PC-3 (cell line): ENCODE measurements around the gene RXFP1. TPM values are rescaled to one million over a fixed set of nuclear protein-coding genes. Genes with fewer than 3 reads are reported as not detected.

Experiments
- ATAC-seq: fragments of 200-7000 bp; cut with Tn5 transposase; 2 replicates; pipeline ENCODE4 v1.9.1; 2020; ENCODE audit warnings: mild to moderate bottlenecking, moderate library complexity
- BruUV-seq: library from RNA; stranded (reverse); fragments of 400-500 nt; replicated peaks from 2 replicates; lab custom pipeline; 2021; lab: Mats Ljungman, UMichigan
- CTCF ChIA-PET: fragments of 300-600 bp; sonication (Branson Sonifier 250); formaldehyde crosslinking; loops from one replicate; lab custom pipeline; 2022; ENCODE audit warnings: antibody characterized with exemption; lab: Charles Lee
- POLR2A ChIA-PET: fragments of 300-600 bp; sonication (Branson Sonifier 250); formaldehyde crosslinking; loops from one replicate; lab custom pipeline; 2022; ENCODE audit warnings: antibody characterized with exemption; ENCODE audit not compliant: unreplicated experiment; lab: Charles Lee
- DNase-seq: peaks from one replicate; pipeline ENCODE4 v3.0.0-alpha.2; 2015
- H2AFZ ChIP-seq: fragments of 300-600 bp; sonication (generic); 2 replicates; pipeline ENCODE4 v1.6.0; 2016; ENCODE audit warnings: antibody characterized with exemption, low read length
- H3F3A ChIP-seq: fragments of 300-600 bp; sonication (generic); one replicate; pipeline ENCODE4 v1.6.0; 2017; ENCODE audit warnings: antibody characterized with exemption, low read length, control low read depth, mild to moderate bottlenecking; ENCODE audit not compliant: unreplicated experiment
- H3K27ac ChIP-seq: fragments of 300-600 bp; sonication (generic); 2 replicates; pipeline ENCODE4 v1.5.1; 2016; ENCODE audit warnings: mild to moderate bottlenecking, low read length
- H3K27me3 ChIP-seq: fragments of 300-600 bp; sonication (generic); 2 replicates; pipeline ENCODE4 v1.6.1; 2016; ENCODE audit warnings: low read length, mixed read lengths
- H3K36me3 ChIP-seq: fragments of 300-600 bp; sonication (generic); 2 replicates; pipeline ENCODE4 v1.6.1; 2016; ENCODE audit warnings: low read depth, mixed run types, low read length, mixed read lengths
- H3K4me1 ChIP-seq: fragments of 300-600 bp; sonication (generic); 2 replicates; pipeline ENCODE4 v1.5.1; 2016; ENCODE audit warnings: low read length; ENCODE audit not compliant: insufficient read depth
- H3K4me2 ChIP-seq: fragments of 300-600 bp; sonication (generic); 2 replicates; pipeline ENCODE4 v1.6.0; 2016; ENCODE audit warnings: low read length
- H3K4me3 ChIP-seq: fragments of 300-600 bp; sonication (generic); 2 replicates; pipeline ENCODE4 v1.5.1; 2016; ENCODE audit warnings: mild to moderate bottlenecking, low read length, mixed read lengths
- H3K79me2 ChIP-seq: fragments of 300-600 bp; sonication (generic); 2 replicates; pipeline ENCODE4 v1.6.1; 2017; ENCODE audit warnings: low read length, mixed read lengths
- H3K9ac ChIP-seq: fragments of 300-600 bp; sonication (generic); 2 replicates; pipeline ENCODE4 v1.6.0; 2016; ENCODE audit warnings: mild to moderate bottlenecking, low read length
- H3K9me2 ChIP-seq: fragments of 300-600 bp; sonication (generic); replicated peaks from 2 replicates; pipeline ENCODE4 v1.6.1; 2016; ENCODE audit warnings: mixed run types, low read length, mixed read lengths
- H3K9me3 ChIP-seq: fragments of 300-600 bp; sonication (generic); 2 replicates; pipeline ENCODE4 v1.6.1; 2016; ENCODE audit warnings: low read length, mixed read lengths
- H4K20me1 ChIP-seq: fragments of 300-600 bp; sonication (generic); 2 replicates; pipeline ENCODE4 v1.6.1; 2016; ENCODE audit warnings: low read length, mixed read lengths
- EZH2 ChIP-seq: fragments of 300-600 bp; sonication (generic); IDR thresholded peaks from one replicate; pipeline ENCODE4 v1.6.1; 2017; ENCODE audit warnings: antibody characterized with exemption, mild to moderate bottlenecking, low read length; ENCODE audit not compliant: unreplicated experiment
- EZH2phosphoT487 ChIP-seq: fragments of 300-600 bp; sonication (generic); IDR thresholded peaks from 2 replicates; pipeline ENCODE4 v1.6.1; 2018; ENCODE audit warnings: mild to moderate bottlenecking, antibody characterized with exemption, low read length, borderline replicate concordance
- intact Hi-C: fragments of 100-400 bp; cut with micrococcal nuclease; formaldehyde crosslinking; loops from 2 replicates; pipeline ENCODE4 v1.9.0; 2023
- total RNA-seq: library from RNA; depleted of rRNA; stranded (reverse); fragments of >200 nt; gene quantifications from 2 replicates; pipeline ENCODE4 v1.2.3, GENCODE V29; 2014
- TF ChIP-seq, protein P1 (sequence below): fragments of 300-600 bp; sonication (generic); conservative IDR thresholded peaks from 2 replicates; pipeline ENCODE4 v1.5.1; 2017; ENCODE audit warnings: antibody characterized with exemption, low read depth, mild to moderate bottlenecking, low read length

The RXFP1 gene
- total RNA-seq, 1 experiment from 2014 or later = not detected

DNA sequence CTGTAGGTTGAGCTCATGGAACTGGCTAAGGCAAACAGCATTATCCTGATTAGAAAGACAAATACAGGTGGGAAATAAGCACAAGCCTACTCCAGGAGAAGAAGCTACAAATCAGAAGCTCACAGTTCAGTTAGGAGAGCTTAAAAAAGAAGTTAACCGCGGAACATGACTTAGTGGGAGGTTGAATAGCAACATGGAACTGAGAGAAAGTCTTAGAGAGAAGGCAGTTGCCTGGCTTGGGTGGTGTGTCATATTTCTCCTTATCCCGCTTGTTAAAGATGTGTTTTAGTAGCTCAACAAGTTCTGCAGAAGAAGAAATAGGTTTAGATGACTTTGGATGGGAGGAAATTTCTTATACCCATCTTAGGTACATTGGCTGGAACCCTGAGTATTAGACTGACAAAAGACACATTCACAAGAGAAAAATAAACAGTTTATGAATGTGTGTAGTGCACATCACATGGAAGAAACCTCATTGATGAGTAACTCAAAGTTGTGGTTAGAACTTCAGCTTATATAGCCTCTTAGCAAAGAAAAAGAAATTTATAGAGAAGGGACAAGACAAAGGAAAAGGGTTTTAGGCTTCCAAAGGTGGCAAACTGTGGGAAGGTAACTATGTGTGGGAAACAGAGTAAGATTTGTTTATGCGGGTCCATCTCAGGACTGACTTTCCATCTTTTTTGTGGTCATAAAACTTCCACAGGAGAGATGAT is 37.4 kb upstream of the RXFP1 start:
- intact Hi-C loops = no loop called here
- peak overlapping the region; percentile 7; the same call in 1 of the 2 replicates for H3K9ac ChIP-seq
- peak overlapping the region; percentile 80 for H3K27ac ChIP-seq
- H3K79me2 ChIP-seq = no peaks in the 10 kb centered on the region
- H3K4me1 ChIP-seq = peaks cover 18% of the 10 kb centered on the region
- H3K9me2 ChIP-seq = no peaks in the 10 kb centered on the region
- H2AFZ ChIP-seq = no peak overlapping the region
- H4K20me1 ChIP-seq = no peaks in the 10 kb centered on the region
- no peaks in the 10 kb centered on the region for H3K27me3 ChIP-seq
- peak; percentile 75 for DNase-seq
- POLR2A ChIA-PET = no interaction called here
- no peaks in the 10 kb centered on the region for H3K9me3 ChIP-seq
- no peak for TF ChIP-seq EZH2
- TF ChIP-seq EZH2phosphoT487 = no peak
- TF ChIP-seq, protein P1, sequence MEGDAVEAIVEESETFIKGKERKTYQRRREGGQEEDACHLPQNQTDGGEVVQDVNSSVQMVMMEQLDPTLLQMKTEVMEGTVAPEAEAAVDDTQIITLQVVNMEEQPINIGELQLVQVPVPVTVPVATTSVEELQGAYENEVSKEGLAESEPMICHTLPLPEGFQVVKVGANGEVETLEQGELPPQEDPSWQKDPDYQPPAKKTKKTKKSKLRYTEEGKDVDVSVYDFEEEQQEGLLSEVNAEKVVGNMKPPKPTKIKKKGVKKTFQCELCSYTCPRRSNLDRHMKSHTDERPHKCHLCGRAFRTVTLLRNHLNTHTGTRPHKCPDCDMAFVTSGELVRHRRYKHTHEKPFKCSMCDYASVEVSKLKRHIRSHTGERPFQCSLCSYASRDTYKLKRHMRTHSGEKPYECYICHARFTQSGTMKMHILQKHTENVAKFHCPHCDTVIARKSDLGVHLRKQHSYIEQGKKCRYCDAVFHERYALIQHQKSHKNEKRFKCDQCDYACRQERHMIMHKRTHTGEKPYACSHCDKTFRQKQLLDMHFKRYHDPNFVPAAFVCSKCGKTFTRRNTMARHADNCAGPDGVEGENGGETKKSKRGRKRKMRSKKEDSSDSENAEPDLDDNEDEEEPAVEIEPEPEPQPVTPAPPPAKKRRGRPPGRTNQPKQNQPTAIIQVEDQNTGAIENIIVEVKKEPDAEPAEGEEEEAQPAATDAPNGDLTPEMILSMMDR = no peak
- peak; percentile 90 for ATAC-seq
- 0 out of 2 replicates have a peak overlapping the region, but pooled peaks have one; percentile 5 for H3K4me2 ChIP-seq
- CTCF ChIA-PET = interaction anchor here (0.6 kb wide), 1 partner anchor 74 kb away, joined by 3 read pairs; no protein-coding TSS in a partner anchor
- BruUV-seq = no TSS peak
- no peaks in the 10 kb centered on the region for H3K36me3 ChIP-seq
- no peaks in the 10 kb centered on the region for H3F3A ChIP-seq
- H3K4me3 ChIP-seq = no peak overlapping the region

DNA sequence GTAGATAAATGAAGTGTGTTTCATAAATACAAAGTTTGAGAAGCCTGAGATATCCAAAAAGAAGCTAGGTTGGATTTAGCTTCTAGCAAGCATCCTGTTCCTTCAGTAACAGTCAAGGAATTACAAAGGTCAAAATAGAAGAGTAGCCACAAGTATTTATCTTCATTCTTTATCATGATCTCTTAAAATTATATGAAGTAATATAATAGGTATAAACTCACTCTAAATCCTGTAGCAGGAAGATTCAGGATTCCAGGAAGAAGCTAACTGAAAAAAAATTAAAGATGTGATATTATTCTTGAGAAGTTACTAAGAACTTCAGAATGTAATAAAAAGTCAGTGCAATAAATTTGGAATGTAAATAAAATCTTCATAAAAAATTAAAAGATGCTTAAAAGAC is 31.1 kb upstream of the RXFP1 start:
- Histone ChIP-seq H4K20me1 (no peaks in the 10 kb centered on the region), H3K4me2 (no peak overlapping the region), H3K9me2 (no peaks in the 10 kb centered on the region), H3K9ac (no peak overlapping the region), H2AFZ (no peak overlapping the region), H3F3A (no peaks in the 10 kb centered on the region), H3K36me3 (no peaks in the 10 kb centered on the region), H3K4me3 (no peak overlapping the region), H3K9me3 (no peaks in the 10 kb centered on the region), H3K79me2 (no peaks in the 10 kb centered on the region), H3K27ac (no peak overlapping the region), H3K27me3 (no peaks in the 10 kb centered on the region), H3K4me1 (peaks cover under 1% of the 10 kb centered on the region; the same call in 1 of the 2 replicates)
- DNase-seq (peak; percentile 10), ATAC-seq (peak; percentile 77)
- TF ChIP-seq, protein P1 = no peak
- TF ChIP-seq EZH2phosphoT487 (no peak), EZH2 (no peak)
- BruUV-seq = no TSS peak
- intact Hi-C loops = loop anchor here (2.0 to 10.0 kb wide), 3 partner anchors 84 to 228 kb away; no protein-coding TSS in a partner anchor
- POLR2A ChIA-PET = interaction anchor here (0.6 kb wide), 1 partner anchor 76 kb away, joined by 6 read pairs; no protein-coding TSS in a partner anchor
- CTCF ChIA-PET = no interaction called here

DNA sequence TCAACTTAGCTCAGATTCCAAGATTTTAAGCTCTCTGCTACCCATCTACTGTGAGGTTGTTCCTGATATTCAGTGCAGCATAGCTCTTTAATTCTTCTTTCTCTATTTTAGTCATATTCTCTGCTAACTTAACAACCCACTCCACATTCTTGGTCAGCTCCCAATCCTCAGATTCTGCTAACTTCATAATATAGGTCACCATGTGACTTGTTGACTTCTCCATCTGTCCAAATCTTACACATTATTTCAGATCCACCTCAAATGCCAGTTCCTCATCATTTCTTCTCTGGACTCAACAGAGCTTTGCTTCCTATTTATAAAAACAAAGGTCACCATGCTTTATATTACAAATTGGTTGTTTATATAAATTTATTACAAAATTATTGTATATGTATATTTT is 29.3 kb upstream of the RXFP1 start:
- H3K9me2 ChIP-seq = no peaks in the 10 kb centered on the region
- no peaks in the 10 kb centered on the region for H3K79me2 ChIP-seq
- no peak overlapping the region for H2AFZ ChIP-seq
- H3K27me3 ChIP-seq = no peaks in the 10 kb centered on the region
- no peaks in the 10 kb centered on the region for H4K20me1 ChIP-seq
- no peak overlapping the region for H3K9ac ChIP-seq
- ChIA-PET POLR2A (no interaction called here), CTCF (no interaction called here)
- no peaks in the 10 kb centered on the region for H3K36me3 ChIP-seq
- no peak overlapping the region for H3K27ac ChIP-seq
- no peaks in the 10 kb centered on the region for H3K9me3 ChIP-seq
- intact Hi-C loops = loop anchor here (5.0 to 10.0 kb wide), 2 partner anchors 82 to 230 kb away; no protein-coding TSS in a partner anchor
- BruUV-seq = no TSS peak
- H3F3A ChIP-seq = no peaks in the 10 kb centered on the region
- ATAC-seq (no peak), DNase-seq (no peak)
- no peak overlapping the region for H3K4me3 ChIP-seq
- no peaks in the 10 kb centered on the region for H3K4me1 ChIP-seq
- no peak for TF ChIP-seq EZH2phosphoT487
- H3K4me2 ChIP-seq = no peak overlapping the region
